Tongue (tissue), 2 donors: Measurements from ENCODE around the gene SLC6A2. TPM values are rescaled to one million over a fixed set of nuclear protein-coding genes. Genes with fewer than 3 reads are reported as not detected.

Source experiments
- DNase-seq: peaks from one replicate; pipeline ENCODE4 v3.0.0-alpha.2; 2015
- total RNA-seq: library from RNA; depleted of rRNA; stranded (reverse); fragments of >200 nt; gene quantifications from one replicate; pipeline ENCODE4 v1.2.3, GENCODE V29; 2014

The SLC6A2 gene
- total RNA-seq, 1 donor from 2014 or later = 7.8 TPM

GRCh38 chr16:55672471-55672870 is 16.7 kb downstream of the SLC6A2 start:
- peak; percentile 63 for DNase-seq

- peak; percentile 40 for DNase-seq
Observed at GRCh38 chr16:55678161-55678821, 22.5 kb downstream of the SLC6A2 start.

- DNase-seq = no peak
Observed at GRCh38 chr16:55682086-55682485, 26.3 kb downstream of the SLC6A2 start.

- DNase-seq = no peak
Observed at GRCh38 chr16:55685973-55686372, 30.2 kb downstream of the SLC6A2 start.

GRCh38 chr16:55686671-55687070 is 30.9 kb downstream of the SLC6A2 start:
- no peak for DNase-seq

- no peak for DNase-seq
Observed at GRCh38 chr16:55687802-55688201, 32.0 kb downstream of the SLC6A2 start.

- DNase-seq = no peak
Observed at GRCh38 chr16:55690841-55691240, 35.1 kb downstream of the SLC6A2 start.

GRCh38 chr16:55691771-55692170 is 36.0 kb downstream of the SLC6A2 start:
- no peak for DNase-seq

GRCh38 chr16:55695595-55695994 is 39.8 kb downstream of the SLC6A2 start:
- no peak for DNase-seq

GRCh38 chr16:55697867-55698266 is 42.1 kb downstream of the SLC6A2 start:
- no peak for DNase-seq

GRCh38 chr16:55698331-55698730 is 42.5 kb downstream of the SLC6A2 start:
- DNase-seq = no peak

- DNase-seq = no peak
Observed at GRCh38 chr16:55698946-55699345, 43.2 kb downstream of the SLC6A2 start.

- DNase-seq = no peak
Observed at GRCh38 chr16:55699616-55700015, 43.8 kb downstream of the SLC6A2 start.

- no peak for DNase-seq
Observed at GRCh38 chr16:55700067-55700466, 44.3 kb downstream of the SLC6A2 start.

GRCh38 chr16:55700961-55701360 is 45.2 kb downstream of the SLC6A2 start:
- no peak for DNase-seq

GRCh38 chr16:55701442-55702319 is 45.9 kb downstream of the SLC6A2 start:
- peak; percentile 62 for DNase-seq

- DNase-seq = peak; percentile 86
Observed at GRCh38 chr16:55703003-55704001, 47.5 kb downstream of the SLC6A2 start.

GRCh38 chr16:55706739-55707384 is 51.1 kb downstream of the SLC6A2 start:
- no peak for DNase-seq

GRCh38 chr16:55709801-55710200 is 54.0 kb downstream of the SLC6A2 start:
- DNase-seq = no peak

GRCh38 chr16:55710466-55710865 is 54.7 kb downstream of the SLC6A2 start:
- DNase-seq = peak; percentile 24

GRCh38 chr16:55711959-55712876 is 56.4 kb downstream of the SLC6A2 start:
- peak; percentile 87 for DNase-seq
